ENCODE measurements around the gene USH1C. TPM values are rescaled to one million over a fixed set of nuclear protein-coding genes. Genes with fewer than 3 reads are reported as not detected.

Gene USH1C
- total RNA-seq, 1 donor from 2014 or later = not detected

DNA sequence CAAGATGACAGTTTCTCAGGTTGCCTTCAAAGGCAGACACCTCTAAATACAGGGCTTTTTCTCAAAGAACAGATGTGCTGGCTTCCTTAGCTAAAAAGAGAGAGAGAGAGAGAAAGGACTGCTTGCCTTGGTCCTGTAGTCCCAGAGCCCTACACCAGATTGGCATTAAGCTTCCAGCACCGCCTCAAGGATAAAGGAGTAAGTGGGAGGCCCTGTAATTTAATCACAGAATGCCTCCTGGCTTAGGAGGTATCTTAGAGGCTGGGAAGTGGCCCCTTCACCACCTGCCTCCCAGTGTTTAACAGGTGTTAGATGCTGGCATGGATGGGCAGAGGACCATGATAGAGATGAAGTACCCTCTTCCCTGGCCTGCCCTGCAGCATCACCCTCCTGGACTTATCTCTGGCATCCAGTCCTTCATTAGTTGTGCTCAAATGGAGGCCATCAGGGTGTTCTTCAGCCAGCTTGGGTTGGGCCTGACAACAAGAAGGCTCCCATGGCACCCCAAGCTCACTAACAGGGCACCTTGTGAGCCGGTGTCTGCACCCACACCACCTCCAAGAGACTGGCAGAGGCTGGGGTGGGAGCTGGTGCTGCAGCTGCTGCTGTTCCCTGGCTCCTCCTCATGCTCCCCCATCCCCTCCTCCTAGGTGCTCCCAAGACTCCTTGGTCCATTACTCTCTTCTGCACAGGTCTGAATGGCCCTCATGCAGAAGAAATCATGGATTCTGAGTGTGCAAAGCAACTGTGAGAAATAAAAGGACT is 100.1 kb downstream of the USH1C start:
- DNase-seq (ENCODE audit: low read depth) = no peak

Other genes with a start within 250 kb of the USH1C start
- gene NCR3LG1, start 192.6 kb downstream of the USH1C start, total RNA-seq = 2.0 and 3.7 TPM in 2 replicates
- 5.1 and 8.7 TPM in 2 replicates for gene KCNJ11, start 155.8 kb downstream of the USH1C start, total RNA-seq
- gene ABCC8, start 67.6 kb downstream of the USH1C start, total RNA-seq = not detected in 2 replicates
- gene OTOG, start 2.8 kb upstream of the USH1C start, total RNA-seq = 0.08 and 0.10 TPM in 2 replicates
- gene MYOD1, start 175.2 kb upstream of the USH1C start, total RNA-seq = 398 and 510 TPM in 2 replicates
- gene KCNC1, start 190.4 kb upstream of the USH1C start, total RNA-seq = 0.27 and 0.57 TPM in 2 replicates

All from myocyte (in vitro differentiated cells).